Activated CD4-positive, alpha-beta T cell treated with anti-CD3 and anti-CD28 coated beads for 24 hours (primary cell): ENCODE results near the gene ENTREP3.
"Not testable (repeated sequence)": the region's sequence is repeated elsewhere in the genome, so short reads cannot be mapped to it uniquely, and the experiment has no call there.

Source experiments
- DNase-seq, 2 donors: peaks; one replicate each; pipeline ENCODE4 v3.0.0-alpha.2; 2020; ENCODE audit warnings: low read depth in 2 of 2

The ENTREP3 gene

DNA sequence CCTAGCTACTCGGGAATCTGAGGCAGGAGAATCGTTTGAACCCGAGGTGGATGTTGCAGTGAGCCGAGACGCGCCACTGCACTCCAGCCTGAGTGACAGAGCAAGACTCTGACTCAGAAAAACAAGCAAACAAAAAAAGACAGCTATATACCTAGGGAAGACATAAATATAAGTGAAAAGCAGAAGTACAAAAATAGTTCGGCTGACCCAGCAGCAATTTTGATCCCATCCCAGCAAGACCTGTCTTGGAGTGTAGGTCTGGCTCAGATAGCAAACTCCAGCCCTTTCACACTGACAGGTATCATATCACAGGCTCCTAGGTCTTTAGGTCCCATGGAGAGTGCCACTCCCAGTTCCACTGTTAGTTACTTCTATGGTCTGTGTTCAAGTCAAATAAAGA lies 32.2 kb downstream of the ENTREP3 start:
- no peak for DNase-seq

DNA sequence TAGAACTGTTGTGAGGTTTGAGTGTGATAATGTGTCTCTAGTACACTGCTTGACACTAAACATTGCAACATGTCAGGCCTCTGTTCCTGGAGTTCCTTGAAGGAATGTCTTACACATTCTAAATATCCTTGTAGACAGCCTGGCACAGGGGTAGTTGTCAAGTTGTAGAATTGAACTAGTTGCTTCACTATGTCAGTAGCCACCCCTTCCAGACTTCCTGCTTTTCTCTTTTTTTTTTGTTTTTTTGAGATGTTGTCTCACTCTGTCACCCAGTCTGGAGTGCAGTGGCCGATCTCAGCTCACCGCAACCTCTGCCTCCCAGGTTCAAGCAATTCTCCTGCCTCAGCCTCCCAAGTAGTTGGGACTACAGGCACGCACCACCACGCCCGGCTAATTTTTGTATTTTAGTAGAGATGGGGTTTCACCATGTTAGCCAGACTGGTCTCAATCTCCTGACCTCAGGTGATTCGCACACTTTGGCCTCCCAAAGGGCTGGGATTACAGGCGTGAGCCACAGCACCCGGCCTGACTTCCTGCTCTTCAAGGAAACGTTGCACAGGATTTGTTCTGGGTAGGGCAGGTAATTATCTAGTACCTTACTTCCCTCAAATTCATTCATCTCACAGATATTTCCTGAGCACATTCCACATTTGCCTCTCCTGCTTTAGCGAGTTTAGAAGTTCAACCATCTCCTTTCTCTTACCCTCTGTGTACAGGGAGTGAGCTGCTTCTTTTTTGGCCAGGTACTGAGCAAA lies 34.9 kb downstream of the ENTREP3 start:
- not testable (repeated sequence) for DNase-seq

DNA sequence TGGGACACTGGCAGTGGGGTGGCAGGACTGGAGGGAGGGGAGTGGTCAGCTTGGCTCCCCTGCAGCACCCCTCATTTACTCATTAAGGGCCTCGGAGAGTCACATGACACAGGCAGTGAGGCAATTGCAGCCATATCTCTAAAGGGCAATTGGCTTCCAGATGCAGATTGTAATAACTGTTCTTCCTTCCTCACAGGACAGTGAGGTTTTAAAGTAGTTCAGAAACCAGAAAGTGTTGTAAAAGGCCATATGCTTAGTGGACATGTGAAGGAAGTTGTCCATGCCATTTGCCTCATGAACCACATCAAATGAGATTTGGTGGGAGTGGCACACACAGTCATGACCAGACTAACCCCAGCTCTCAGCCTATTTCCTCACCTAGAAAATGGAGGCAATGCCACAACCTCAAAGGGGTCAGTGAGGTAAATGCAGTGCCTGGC lies 35.7 kb downstream of the ENTREP3 start:
- DNase-seq: no peak

DNA sequence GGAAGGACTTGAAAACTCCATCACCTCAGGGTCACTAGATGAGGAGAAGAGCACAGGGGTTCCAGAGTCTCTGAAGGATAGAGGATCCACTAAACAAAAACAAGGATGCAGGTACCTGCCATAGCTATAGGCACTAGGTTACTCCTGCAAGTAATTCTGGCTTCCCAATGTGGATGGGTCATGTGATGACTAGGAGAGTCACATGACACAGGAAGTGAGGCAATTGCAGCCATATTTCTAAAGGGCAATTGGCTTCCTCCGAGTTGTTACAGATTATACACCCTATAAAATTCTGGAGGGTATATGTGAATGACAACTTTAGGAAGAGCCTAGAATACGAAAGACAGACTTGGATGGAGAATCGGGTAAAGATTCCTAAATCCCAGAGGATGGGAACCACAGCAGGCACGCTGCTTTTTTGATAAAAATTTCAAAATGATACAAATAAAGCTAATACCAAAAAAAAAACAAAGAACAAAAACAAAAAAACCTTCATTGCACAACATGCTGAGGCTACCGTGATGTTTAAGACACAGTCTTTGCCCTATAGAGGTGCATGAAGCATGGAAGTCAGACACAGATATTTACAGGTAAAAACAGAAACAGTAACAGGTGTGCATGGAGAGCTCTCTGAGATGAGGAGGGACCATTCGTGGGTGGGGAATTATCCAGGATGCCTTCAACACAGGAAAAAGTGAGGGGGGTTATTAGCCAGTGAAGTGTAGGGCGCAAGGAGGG lies 36.3 kb downstream of the ENTREP3 start:
- peak in 1 of 2 donors; percentile 37 for DNase-seq

DNA sequence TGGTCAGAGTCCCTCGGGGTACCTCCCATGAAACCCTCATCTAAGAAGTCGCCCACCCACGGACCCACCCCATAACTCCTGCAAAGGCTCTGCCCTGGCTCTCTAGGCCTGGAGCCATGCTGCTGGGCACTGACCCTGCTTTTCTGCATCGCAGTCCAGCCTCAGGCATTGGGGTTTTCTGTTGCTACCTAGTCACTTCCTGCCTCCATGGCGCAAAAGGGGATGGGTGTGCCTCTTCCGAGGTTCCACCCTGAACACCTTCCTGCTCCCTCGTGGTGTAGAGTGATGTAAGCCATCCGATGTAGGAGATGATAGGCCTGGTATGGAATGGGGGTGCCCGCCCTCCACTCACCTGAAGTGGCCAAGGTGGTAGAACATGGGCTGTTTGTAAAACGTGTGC lies 40.6 kb downstream of the ENTREP3 start:
- DNase-seq: not testable (repeated sequence)

DNA sequence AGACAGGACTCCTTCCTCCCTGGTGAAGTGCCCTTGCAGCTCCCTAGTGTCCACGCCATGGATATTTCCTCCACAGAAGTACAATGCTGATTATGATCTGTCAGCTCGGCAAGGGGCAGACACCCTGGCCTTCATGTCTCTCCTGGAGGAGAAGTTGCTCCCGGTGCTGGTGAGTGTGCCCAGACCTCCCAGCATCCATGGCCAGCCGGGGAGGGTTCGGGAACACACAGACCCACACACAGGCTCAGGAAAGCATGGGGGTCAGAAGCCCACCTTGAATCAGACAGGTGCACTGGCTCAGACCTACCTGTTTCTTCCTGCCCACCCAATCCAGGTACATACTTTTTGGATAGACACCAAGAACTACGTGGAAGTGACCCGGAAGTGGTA lies 43.2 kb downstream of the ENTREP3 start:
- DNase-seq: not testable (repeated sequence)

DNA sequence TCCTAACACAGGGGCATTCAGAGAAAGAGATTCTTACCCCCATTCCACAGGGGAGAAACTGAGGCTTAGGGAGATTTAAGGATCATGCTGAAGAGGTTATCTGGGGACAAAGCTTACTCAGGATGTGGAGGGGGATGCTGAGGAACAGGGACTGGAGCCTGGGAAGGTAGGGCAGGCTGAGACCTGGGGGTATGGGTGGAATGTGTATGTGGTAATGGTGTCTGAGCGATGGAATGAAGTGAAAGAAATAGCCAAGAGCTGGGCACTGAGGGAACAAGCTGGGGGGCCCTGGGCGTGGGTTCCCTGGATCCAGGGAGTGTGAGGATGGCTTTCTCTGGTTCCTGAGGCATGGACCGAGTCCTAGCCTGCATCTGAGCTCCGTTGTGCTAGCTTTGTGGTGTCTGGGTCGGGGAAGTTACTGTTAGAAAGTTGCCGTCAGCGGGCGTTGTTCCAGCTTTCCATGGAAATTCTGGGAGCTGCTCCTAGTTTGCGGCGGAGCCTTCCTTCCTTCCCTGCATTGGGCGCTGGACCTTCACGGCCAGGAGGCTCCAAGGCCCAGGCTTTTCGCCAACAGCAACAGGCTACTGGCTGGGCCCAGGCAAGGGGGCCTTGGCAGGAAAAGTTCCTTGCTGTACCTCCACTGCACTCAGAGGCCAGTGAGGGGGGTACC lies 43.8 kb downstream of the ENTREP3 start:
- not testable (repeated sequence) for DNase-seq

DNA sequence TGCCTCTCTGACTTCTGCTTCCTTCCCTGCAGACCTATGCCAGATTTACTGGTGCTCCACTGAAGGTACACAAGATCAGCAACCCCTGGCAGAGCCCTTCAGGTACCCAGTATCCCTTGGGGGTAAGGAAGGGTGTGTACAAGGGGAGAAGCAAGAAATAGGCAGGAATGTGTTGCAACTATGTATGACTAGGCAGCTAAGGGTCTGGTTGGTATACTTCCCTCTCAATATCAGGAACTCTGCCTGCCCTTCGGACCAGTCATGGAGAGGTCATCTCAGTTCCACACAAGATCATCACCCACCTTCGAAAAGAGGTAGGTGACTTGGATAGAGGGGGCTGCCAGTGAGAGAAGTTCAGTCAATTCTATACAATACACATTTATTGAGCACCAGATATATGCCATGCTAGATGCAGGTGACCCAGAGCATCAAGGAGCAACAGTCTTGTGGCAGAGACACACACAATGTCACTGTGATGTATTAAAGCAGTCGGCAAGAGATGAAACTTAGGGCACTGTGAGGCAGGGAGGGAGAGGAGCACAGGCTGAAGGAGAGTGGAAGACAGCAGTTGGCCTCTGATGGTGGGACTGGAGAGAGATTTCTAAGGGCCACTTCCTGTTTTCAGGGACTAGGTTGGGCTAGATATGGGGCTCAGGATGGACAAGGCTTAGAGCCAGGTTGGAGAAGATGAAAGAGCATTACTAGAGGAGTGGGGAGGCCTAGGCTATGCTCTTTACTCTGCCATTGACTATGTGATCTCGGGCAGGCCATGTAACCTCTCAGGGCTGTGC lies 44.8 kb downstream of the ENTREP3 start:
- no peak for DNase-seq

DNA sequence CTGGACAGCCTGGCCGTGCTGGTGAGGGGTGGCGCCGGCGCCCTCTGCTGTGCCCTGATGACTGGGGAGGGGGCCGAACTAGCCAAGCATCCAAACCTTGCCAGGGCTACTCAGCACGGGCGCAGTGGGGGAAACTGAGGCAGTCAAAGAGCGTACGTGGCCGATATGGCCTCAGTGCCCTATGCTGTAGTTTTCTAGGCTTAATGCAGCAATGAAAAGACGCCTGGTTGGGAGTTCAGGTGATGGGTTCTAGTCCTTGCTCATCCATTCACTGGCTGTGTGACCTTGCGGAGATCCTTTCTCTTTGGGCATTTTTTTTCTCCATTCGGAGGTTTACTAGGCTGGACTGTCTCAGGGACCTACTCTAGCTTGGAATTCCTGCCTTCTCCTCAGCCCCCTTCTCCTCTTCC lies 46.0 kb downstream of the ENTREP3 start:
- DNase-seq: no peak

DNA sequence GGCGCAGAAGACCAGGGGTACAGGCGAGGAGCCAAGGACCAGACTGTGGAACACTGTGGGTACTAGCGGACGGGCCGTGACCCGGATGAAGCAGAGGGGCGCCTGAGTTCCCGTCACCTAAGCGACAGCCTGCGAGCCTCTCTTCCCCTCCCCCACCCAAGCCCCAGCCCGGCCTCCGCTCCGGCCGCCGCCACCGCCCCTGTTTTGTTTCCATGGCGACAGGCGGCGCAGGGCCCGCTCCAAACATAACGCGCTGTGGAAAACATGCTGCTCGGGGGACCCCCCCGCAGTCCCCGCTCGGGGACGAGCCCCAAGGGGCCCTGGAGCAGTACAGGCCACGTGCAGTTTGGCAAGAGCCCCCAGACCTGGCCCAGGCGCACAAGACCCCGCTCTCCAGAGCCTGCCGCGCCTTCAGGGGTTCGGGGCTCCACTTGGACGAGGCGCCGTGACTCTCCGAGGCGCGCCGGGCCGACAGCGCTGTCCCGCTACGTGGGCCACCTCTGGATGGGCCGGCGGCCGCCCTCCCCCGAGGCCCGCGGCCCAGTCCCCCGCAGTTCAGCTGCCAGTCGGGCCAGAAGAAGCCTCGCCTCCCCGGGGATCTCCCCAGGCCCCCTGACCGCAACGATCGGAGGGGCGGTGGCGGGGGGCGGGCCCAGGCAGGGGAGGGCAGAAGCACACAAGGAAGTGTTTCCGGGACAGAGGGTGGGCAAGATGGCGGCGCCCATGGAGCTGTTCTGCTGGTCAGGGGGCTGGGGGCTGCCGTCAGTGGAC lies 46.6 kb downstream of the ENTREP3 start, which contains the start of gene MTX1:
MTX1 (plus strand) TSS at position 155 of the 771 bp plus-strand sequence; CDS start at position 265, 110 bp downstream.
- peak; percentile 79 to 81 for DNase-seq

DNA sequence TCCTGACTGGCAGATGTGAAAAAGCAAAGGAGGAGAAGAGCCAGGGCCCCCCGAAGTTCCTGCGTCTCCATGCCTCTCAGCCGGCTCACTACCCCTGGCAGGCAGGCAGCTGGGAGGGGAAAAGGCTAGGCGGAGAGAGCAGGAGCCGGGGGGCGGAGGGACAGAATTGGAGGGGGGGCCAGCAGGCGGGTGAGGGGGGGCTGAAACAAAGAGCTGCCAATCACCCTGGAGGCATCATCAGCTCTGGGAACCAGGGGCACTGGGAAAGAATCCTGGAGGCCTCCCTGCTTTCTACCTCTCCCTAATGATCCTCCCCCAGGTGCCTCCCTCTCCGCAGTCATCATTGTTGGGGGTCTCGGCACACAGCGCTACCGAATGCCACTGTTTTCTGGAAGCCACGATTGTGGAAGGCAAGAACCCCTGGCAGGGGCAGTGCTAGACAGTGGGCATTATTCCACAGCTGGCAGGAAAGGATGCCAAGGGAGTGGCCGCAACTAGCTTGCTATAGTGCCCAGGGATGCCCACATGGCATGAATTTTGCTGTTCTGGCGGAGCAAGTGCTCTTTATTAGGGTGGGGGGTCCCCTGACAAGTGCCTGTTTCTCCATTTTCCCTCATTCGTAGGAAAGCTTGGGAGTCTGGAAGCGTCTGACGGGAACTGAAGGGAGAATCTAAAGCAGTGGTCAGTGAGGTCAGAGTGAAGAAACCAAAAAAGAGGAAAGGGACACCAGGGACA lies 47.3 kb downstream of the ENTREP3 start, which contains the start of gene THBS3:
THBS3 (minus strand) TSS at position 92 of the 735 bp plus-strand sequence; CDS start at position 71, 21 bp downstream.
- DNase-seq: no peak

DNA sequence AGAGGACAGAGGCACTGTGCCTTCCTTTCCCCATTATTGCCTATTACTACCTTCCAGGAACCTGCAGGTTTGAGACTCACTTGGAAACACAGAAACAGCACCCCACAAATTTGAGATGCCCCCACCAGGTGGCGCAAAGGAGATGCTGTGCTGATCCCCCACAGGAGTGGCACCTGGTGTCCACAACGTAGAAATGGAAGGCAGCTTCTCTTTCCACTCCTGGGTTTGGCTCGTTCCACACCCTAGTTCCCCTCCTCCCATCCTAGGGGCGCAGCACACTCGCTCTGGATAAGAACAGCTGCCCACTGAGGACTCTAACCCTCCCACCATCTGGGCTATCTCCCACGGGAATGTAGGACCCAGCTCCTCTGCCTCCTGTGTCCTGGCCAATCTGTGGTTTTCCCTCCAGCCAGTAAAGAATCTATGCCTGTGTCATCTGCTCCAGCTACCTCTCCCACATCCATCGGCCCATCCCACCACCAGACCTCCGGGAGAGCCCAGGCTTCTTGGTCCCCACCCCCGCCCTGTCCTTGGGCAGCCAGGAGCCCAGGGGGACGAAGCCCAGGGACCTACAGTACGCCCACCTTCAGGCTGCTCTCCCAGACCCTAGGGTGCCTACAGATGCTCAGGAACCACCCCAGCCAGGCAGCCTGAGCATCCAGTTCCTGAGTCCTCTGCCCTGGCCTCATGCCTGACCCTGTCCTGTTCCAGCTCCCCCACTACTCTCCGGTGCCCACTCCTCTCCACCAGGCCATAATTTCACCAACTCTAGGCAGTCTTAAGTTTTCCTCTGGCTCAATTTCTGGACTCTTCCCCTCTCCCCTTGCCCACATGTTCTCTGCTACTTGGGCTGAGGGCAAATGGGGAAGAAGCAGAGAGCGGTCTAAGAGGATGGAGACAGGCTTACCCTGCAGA lies 48.1 kb downstream of the ENTREP3 start:
- peak; percentile 88 to 89 for DNase-seq

DNA sequence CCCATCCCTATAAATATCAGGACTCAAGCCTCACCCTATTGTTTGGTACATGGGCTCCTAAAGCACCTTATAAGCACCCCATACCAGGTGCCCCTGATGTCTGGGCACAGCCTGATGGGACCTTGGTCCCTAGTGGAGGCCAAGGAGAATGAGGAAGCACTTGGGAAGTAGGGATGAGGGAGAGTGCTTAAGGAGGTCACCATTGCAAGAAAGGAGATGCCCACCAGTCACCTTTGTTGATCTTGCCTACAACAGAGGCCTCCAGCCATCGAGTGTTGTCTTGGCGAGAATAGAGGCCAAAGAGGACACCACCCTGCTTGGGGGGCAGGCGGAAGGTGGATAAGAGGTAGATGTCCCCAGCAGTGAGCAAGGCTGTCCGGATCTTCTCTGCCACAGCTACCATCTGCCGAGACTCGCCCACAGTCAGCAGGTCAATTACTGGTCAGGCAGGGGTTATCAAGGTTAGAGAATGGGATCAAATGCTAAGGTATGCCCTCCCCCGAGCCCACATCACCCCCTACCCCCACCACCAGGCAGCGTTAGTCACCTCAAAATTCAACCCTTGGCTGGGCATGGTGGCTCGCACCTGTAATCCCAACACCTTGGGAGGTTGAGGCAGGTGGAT lies 49.2 kb downstream of the ENTREP3 start:
- no peak for DNase-seq

DNA sequence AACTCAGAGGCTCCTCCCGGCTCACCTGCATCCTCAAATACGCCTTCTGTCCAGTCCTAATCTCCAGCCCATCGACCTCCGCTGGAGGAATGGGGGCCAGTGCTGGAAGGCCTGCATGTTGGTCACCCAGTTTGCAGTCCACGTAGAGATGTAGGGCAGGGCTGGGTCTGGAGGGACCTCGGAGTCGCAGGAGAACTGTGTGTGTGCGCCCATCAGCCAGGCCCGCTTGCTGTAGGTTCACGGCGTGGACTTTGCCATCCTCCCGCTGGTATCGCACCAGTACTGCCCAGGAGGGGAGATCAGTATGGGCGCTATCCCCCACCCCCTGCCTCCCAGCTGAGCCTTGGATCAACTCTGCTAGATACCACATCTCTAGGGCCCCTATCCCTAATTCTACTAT lies 50.2 kb downstream of the ENTREP3 start:
- no peak for DNase-seq

DNA sequence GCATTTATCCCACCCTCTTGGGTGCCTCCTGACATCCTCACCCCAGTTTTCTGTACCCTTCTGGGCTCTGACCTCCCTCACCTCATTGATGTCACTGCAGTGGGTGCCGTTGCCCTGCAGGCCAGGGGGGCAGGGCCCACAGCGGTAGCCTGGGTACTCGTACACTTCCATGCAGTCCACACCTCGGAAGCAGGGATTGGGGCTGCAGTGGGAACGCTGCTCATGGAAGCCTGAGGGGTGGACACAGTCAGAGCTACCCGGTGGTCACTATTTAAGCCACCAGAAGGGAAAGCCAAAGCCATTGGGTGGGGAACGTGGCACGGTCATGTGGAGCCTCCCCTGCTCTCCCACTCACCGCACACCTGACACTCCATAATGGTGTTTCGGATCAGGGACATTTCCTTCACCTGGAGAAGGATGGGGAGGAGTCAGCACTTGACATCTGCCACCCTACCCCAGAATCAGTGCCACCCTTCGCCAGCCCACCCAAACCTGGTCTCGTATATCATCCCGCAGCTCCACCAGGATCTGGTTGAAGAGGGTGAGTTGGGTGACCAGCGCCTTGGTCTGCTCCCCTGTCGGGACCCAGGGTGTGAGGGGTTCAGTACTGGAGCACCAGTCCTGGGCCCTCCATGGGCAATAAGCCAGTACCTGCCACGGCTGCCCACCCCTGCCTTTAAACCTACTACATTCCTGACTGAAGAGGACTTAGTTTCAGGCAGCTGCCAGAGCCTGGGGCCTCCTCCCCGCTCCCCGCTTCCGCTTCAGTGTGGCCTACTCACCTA lies 52.4 kb downstream of the ENTREP3 start:
- no peak for DNase-seq

DNA sequence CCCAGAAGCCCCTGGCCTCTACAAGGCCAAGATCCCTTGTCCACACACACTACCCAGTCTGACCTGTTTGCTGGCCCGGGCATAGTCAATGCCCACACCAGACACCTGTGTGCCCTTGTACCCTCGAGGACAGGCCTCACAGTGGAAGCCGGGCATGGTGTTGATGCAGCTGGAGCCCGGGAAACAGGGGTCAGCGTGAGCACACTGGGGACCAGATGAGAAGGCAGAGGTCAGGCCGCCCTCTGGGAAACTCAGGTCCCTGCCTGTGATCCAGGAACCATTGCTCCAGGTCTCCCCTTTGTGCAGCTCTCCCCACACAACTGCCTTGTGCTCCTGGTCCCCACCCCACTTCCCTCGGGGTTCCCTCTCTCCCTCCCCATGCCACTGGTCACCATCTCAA lies 53.1 kb downstream of the ENTREP3 start:
- DNase-seq: no peak

DNA sequence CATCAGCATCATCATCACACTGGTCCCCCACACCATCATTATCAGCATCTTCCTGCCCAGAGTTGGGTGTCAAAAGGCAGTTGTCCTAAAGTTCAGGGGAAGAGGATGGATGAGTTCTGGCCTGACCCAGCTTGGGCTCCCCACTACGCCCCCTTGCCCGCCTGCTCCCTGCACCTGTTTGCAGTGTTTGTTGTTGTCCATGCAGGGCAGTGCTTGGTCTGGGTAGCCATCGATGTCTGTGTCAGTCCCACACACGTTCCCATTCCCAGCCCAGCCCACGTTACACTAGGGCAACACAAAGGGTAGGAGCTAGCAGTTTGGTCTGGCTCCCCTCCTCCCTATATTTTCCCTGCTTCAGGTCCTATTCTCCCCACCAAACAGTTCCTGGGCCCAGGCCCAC lies 54.4 kb downstream of the ENTREP3 start:
- DNase-seq: no peak

DNA sequence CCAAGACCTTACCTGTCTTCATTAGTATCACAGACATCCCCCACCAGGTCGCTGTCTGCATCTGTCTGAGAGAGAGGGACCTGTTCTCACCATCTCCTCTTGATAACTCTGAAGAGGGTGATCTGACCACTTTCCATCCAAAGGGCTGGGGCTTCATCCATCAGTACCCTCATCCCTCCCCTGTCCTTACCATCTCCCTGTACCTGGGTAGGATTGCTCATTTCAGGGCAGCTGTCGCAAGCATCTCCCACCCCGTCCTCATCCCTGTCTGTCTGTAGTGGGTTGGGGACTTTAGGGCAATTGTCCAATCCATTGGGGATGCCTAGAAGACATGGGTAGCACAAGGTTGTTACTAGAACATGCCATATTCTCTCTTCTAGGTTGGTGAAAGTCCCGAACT lies 55.5 kb downstream of the ENTREP3 start:
- DNase-seq: no peak
